Measurements from ENCODE around the gene PAOX. TPM values are rescaled to one million over a fixed set of nuclear protein-coding genes. Genes with fewer than 3 reads are reported as not detected.

The PAOX gene
- 4.0 and 5.6 TPM in 2 replicates for total RNA-seq

DNA sequence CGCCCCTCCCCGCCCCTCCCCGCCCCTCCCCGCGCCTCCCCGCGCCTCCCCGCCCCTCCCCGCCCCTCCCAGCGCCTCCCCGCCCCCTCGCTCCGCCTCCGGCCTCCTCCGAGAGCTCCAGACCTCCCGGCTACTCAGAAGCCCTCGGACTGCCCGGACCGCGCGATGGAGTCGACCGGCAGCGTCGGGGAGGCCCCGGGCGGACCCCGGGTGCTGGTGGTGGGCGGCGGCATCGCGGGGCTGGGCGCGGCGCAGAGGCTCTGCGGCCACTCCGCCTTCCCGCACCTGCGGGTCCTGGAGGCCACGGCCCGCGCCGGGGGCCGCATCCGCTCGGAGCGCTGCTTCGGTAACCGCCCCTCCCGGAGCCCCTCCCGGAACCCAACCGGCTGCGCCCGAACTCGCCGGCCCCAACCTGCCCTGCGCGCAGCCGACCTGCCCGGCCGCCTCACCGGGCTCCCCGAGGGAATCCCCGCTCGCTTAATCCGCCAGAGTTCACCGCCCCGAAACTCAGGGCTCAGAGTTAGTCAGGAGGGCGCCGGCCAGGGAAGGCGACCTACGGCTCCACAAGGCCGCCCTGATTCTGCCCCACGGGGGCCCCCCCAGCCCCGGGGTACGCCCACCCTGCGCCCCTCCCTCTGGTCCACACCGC, at the start of gene PAOX:
Gene PAOX, plus strand, starts transcription at position 111 of the 649 bp plus-strand sequence. Its CDS starts 55 bp downstream, at position 166.

GRCh38 chr10:133336577-133337369, 42.3 kb upstream of the PAOX start, which contains the start of gene CALY:
Gene CALY (minus strand): TSS chr10:133336896. CDS start chr10:133328989, 7,907 bp downstream.

GRCh38 chr10:133357285-133358161, 21.5 kb upstream of the PAOX start, which contains the start of gene FUOM:
Gene FUOM (minus strand): TSS chr10:133358019. CDS start chr10:133358007, 12 bp downstream.

GRCh38 chr10:133373174-133374090, 5.6 kb upstream of the PAOX start, which contains the start of gene ECHS1:
Gene ECHS1 (minus strand): TSS chr10:133373354. CDS start chr10:133373333, 21 bp downstream.

GRCh38 chr10:133394064-133394663, 15.1 kb downstream of the PAOX start, which contains the start of gene MTG1:
Gene MTG1 (plus strand): TSS chr10:133394157. CDS start chr10:133394221, 64 bp downstream.

DNA sequence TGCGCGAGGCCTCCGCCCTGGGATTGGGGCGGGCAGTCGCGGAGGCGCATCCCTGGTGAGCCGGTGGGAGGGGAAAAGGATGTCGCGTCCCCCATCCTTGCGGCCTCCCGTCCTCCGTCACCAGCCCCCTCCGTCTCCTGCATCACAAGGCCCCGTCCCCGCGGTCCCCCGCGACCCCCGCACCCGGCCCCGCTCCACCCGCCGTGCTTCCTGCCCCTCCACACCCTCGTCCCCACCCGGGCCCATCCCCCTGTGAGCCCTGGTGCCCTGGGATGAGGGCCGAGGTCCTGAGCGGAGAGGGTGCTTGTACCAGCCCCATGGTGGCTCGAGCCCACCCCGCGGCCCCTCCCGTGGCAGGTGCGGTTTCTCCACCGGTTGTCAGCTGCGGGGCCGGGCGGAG, 45.5 kb downstream of the PAOX start, which contains the start of gene SPRN:
Gene SPRN, minus strand, starts transcription at position 25 of the 400 bp plus-strand sequence. CDS start 944 bp downstream, outside the sequence.

Other genes with a start within 250 kb of the PAOX start
- 0.65 and 0.86 TPM in 2 replicates for gene KNDC1, start 219.0 kb upstream of the PAOX start, total RNA-seq
- gene UTF1, start 149.0 kb upstream of the PAOX start, total RNA-seq = not detected in 2 replicates
- gene VENTX, start 141.4 kb upstream of the PAOX start, total RNA-seq = not detected in 2 replicates
- 1.5 and 2.7 TPM in 2 replicates for gene ADAM8, start 102.4 kb upstream of the PAOX start, total RNA-seq
- gene TUBGCP2, start 70.4 kb upstream of the PAOX start, total RNA-seq = 54.7 and 64.7 TPM in 2 replicates
- gene ZNF511, start 70.3 kb upstream of the PAOX start, total RNA-seq = 16.1 and 17.1 TPM in 2 replicates
- gene CALY, start 42.4 kb upstream of the PAOX start, total RNA-seq = not detected in 2 replicates
- not detected in 2 replicates for gene PRAP1, start 31.9 kb upstream of the PAOX start, total RNA-seq
- gene FUOM, start 21.2 kb upstream of the PAOX start, total RNA-seq = 4.4 and 6.3 TPM in 2 replicates
- gene ECHS1, start 5.9 kb upstream of the PAOX start, total RNA-seq = 57.7 and 60.6 TPM in 2 replicates
- 19.9 and 29.1 TPM in 2 replicates for gene MTG1, start 14.9 kb downstream of the PAOX start, total RNA-seq
- 0.39 and 1.6 TPM in 2 replicates for gene SPRN, start 45.4 kb downstream of the PAOX start, total RNA-seq
- 2.5 and 2.8 TPM in 2 replicates for gene SCART1, start 74.7 kb downstream of the PAOX start, total RNA-seq
- gene CYP2E1, start 148.1 kb downstream of the PAOX start, total RNA-seq = 0.20 and 0.86 TPM in 2 replicates
- 0.07 TPM in 1 of 2 replicates, not detected in the other for gene SYCE1, start 186.3 kb downstream of the PAOX start, total RNA-seq
- not detected in 2 replicates for gene FRG2B, start 247.5 kb downstream of the PAOX start, total RNA-seq